ENCODE results near the gene C6orf15. TPM values are rescaled to one million over a fixed set of nuclear protein-coding genes. Genes with fewer than 3 reads are reported as not detected.

The C6orf15 gene
- not detected for total RNA-seq

DNA sequence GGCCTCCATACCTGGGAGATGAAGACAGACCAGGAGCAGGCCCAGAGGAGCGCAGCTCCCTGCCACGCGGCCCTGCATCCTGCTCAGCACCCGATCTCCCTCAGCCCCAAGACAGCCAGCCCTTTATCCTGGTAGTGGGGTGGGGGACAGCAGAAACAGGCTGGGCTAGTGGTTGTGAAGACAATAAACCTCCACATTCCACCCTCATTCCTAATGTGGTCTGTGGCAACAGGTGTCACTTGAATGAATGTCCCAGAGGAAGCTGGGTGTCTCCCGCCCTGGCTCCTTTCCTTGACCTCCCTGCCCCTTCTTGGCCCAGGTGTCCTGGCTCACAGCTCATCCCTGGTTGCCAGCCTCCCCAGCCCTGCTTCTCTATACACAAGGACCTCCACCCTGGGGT lies at the start of gene C6orf15:
Gene C6orf15 (minus strand): TSS at position 98 of the 400 bp plus-strand sequence. CDS start 20 bp downstream, at position 78.
- no peak for DNase-seq

DNA sequence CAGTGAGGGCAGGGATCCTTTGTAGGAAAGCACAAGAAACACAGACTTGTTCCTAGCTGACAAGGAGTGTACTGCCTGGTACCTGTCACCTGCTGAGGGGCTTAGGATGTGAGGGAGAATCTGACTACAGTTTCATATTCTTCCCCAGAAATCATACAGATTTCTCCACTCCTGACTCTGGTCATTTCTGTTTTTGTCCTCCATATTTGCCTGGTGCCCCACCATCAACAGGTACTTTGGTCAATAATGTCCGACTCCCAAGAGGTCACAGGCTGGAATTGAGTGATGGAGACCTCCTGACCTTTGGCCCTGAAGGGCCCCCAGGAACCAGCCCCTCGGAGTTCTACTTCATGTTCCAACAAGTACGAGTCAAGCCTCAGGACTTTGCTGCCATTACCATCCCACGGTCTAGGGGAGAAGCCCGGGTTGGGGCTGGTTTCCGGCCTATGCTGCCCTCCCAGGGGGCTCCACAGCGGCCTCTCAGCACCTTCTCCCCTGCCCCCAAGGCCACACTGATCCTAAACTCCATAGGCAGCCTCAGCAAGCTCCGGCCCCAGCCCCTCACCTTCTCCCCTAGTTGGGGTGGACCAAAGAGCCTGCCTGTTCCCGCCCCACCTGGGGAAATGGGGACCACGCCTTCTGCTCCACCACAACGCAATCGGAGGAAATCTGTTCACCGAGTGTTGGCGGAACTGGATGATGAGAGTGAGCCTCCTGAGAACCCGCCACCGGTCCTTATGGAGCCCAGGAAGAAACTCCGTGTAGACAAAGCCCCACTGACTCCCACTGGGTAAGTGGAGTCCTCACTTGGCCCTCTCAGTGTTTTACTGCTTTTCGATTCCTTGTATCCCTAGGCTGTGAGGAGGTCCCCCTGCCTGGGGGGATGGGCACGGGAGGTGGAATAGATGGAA lies 49.1 kb upstream of the C6orf15 start:
- no peak for DNase-seq

DNA sequence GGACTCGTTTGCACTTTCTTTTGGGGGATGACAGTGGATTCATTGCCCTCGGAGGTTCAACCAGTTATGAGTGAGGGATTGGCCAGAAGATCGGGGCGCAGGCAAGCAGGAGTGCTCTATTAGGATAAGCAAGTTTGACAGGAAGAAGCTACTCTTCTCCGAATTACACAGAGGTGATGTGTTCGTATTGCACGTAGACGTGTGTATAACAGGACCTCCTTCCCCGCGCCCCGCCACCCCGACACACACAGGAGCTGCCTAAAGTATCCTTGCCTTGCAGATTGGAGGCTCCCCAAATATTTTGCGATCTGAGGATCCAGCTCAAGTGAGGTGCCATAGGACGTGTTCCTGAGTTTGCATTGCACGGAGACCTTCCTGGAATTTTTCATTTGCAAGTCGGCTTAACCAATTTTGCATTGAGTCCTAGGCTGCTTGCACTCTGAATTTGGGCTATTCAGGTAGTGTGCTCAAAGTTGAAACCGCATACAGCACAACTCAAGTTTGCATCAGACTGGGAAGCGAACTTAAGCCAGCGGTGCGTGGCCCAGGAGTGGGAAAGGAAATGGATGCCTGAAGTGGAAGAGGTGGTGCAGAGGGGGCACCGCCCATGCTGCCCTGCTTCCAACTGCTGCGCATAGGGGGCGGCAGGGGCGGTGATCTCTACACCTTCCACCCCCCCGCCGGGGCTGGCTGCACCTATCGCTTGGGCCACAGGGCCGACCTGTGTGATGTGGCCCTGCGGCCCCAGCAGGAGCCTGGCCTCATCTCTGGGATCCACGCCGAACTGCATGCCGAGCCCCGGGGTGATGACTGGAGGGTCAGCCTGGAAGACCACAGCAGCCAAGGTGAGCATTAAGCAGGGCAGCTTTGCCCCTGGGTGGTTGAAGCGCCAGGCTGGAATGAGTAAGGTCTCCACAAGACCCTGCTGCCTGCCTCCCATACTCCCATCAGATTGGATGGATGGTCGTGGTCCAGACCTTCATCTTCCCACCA lies 46.8 kb upstream of the C6orf15 start:
- DNase-seq, result no peak

DNA sequence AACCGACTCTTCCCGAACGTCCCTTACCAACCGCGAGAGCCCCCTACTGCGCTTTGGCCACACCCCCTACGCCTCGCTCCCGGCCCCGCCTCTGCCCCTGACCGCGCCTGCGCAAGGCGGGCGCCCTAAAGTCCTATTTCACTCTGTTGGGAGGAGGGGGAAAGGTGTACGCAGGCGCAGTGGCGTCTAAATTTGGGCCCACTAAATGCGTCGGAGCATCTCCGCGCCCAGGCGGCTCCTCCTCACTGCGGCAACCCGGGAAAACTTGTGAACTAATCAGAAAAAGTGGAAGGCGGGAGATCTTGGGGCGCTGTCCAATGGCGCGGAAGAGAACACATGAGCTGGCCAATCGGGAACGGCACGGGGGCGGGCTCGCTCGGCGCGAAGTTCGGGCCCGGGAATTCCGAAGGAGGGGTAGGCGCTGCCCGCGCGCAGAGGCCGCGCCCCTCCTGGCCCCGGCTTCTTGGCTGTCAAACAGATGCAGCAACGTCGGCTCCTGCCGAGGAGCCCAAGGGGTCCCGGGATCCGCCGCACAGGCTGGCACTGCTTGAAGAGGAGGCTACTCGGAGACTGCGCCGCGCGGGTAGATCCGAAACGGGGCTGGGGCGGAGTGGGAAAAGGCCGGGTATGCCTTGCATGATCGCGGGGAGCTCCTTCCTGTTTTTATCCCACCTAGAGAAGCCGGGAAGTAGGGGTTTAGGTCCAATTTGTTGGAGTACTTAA lies 45.9 kb upstream of the C6orf15 start, which contains the start of gene TCF19:
Gene TCF19 (plus strand): TSS at position 450 of the 723 bp plus-strand sequence. CDS start 881 bp downstream, outside the sequence.
- peak; percentile 97 for DNase-seq

DNA sequence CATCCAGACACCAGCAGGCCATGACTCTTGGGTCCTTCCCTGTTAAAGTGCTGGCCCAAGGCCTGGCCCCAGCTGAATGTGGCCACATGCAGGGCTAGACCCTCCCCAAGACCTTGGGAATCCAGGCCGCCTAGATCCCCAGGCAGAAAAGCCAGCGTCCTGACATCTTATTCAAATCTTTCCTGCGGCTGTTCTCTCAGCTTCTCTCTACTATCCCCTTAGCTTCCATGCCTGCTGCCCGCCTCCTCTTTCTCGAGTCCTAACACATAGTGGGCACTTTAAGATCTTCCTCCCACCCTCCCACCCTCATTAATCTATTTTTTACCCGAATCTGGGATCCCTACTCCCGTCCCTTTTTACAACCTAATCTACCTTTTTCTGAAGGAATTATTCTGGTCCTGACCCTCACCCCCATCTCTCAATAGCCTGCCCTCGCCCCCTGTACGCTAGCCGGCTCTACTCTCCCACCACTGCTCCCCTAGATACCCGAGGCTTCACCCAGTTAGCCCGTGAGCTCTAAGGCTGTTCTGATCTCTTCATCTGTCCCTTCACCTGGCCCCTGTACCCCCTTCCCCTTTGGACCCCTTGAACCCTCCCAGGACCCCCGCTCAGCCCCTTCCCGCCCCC lies 45.3 kb upstream of the C6orf15 start, which contains the start of gene CCHCR1:
Gene CCHCR1 (minus strand): TSS at position 290 of the 627 bp plus-strand sequence. CDS start 202 bp downstream, at position 88.
- no peak for DNase-seq

DNA sequence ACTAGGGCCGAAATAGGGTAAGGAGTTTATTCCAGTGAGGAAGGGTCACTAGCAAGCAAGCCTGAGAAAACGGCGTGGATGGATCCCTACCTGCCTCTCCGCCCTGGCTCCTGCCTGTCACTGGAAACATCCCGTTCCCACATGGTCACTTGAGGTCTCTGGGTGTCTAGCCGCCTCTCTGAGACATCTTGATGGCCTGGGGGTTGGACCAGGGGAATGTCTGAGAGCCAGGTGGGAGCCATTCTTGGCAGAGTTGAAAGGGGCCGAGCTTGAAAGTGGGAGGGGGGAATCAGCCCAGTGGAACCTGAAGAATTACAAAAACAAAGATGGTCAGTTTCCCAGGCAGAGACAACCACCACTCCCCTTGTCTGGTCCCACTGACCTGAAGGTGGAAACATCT lies 44.3 kb upstream of the C6orf15 start:
- DNase-seq, result no peak

DNA sequence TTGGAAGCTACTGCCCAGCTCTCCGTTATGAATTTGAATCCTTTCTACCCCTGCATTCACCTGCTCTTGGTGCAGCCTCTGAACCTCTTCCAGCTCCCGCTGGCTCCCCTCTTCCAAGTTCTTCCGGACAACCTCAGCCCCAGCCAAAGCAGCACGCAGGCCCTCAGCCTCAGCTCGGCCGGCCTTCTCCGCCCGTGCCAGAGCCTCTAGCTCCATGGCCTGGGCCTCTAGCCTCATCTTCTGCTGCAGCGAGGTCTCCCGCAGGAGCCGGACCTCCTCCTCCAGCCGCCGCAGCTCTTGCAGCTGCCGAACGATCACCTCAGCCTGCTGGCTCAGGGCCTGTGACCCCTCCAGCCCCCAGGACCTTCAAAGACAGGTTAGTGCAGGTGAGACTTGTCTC lies 42.1 kb upstream of the C6orf15 start:
- no peak for DNase-seq

DNA sequence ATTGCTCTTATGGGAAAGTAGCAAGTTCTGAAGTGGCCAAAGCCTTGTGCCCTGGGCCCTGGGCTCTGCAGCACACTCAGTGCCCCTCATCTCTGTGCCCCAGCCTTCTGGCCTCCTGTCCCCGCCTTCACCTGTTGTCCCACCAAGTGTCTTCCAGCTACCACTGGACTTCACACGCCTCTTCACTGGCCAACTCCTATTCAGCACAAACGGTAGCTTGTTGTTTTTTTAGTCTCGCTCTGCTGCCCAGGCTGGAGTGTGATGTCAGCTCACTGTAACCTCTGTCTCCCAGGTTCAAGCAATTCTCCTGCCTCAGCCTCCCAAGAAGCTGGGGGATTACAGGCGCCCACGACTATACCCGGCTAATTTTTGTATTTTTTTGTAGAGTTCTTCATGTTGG lies 40.4 kb upstream of the C6orf15 start:
- no peak for DNase-seq

DNA sequence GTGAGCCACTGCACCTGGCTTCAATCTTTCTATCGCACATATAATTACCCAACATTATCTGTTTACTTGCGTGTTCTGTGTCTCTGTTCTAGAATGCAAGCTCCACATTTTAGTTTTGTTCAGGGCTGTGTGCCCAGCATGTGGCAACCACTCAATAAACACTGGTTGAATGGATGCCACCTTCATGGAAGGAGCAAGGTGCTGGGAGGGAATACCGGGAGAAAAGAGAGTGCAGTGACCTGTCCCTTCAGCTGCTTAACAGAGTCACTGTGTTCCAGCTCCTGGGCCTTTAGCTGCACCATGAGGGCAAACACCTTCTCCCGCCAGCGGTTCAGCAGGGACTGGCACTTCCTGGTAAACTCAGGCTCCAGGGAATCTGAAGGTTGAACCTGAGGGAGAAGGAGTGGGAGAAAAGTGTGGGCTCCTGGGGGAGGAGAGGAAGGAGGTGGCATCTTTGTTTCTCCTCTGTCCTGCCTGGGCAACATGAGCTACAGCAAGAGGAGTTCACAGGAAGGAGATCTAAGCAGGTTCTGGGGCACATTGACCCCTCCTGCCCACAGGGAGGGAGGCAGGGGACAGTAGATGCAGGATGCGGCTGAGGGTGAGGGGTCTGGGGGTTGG lies 37.6 kb upstream of the C6orf15 start:
- DNase-seq, result no peak

DNA sequence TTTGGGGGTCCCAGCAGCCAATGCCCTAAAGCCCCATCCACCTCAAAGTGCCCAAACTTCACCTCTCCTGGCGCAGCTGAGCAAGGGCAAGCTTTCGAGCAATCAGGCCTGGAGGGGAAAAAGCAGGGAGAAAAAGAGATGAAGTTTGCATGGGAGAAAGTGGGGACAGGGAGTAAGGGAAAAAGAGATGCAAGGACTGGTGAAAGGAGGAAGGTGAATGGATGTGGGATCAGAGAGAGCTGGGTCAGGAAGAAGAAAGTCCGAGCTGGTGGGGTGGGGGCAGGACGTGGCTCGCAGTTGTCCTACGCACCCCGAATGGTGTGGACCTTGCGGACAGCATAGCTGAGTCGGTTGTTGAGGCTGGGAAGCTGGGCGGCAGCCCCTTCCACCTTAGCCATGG lies 33.0 kb upstream of the C6orf15 start:
- no peak for DNase-seq

DNA sequence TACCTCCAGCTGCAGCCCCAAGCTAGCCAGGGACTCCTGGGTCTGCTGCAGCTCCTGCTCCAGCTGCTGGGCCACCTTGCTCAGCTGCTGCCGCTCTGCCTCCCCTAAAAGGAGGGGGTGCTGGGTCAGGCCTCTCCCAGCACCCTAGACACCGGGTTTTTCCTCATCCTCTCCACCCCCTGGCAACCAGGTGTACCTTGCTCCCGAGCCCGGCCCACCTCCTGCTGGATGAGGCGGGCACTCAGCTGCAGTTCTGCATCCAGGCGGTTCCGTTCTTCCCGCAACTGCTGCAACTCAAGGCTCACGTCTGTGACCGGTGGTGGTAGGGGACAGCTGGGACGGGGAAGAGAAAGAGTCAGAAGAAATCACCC lies 32.6 kb upstream of the C6orf15 start:
- no peak for DNase-seq

DNA sequence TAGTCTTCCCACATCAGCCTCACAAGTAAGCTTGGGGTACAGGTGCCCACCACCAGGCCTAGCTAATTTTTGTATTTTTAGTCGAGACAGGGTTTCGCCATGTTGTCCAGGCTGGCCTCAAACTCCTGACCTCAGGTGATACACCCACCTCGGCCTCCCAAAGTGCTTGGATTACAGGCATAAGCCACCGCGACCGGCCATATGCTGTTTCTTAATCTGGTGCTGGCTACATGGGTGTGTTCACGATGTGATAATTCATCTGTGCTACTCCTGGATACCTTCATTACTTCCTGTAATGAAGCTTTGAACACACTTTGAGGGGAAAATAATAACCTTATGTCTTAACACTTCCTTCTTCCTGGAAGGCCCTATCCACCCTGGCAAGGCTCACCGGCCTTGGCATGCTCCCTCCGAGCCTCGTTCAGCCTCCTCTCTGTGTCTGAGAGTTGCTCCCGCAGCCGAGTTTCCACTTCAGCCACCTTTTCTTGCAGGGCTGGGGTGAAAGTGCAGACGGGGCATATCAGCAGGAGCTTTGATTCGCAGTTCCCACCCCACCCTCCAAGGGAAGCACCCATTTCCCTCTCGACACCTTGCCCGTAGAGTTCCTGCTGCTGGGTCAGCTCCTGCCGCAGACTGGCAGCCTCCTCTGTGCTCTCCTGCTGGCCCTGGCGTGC lies 32.1 kb upstream of the C6orf15 start:
- no peak for DNase-seq

DNA sequence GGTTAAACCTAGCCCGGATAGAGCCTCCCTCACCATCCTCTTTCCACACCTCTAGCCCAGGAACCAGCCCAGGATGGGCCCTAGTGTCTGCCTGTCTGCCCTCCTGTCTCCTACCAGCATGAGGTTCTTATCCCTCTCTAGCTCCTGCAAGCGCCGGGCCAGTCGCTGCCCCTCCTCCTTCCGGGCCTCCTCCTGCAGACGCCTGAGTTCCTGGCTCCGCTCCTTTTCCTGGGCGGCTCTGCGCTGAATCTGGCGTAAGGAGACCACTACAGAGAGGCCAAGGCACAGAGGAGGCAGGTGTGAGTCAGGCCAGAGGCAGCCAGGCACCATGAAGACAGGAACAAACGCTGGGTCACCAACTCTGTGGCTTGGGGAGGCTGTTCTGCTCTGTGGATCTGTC lies 30.8 kb upstream of the C6orf15 start:
- no peak for DNase-seq

DNA sequence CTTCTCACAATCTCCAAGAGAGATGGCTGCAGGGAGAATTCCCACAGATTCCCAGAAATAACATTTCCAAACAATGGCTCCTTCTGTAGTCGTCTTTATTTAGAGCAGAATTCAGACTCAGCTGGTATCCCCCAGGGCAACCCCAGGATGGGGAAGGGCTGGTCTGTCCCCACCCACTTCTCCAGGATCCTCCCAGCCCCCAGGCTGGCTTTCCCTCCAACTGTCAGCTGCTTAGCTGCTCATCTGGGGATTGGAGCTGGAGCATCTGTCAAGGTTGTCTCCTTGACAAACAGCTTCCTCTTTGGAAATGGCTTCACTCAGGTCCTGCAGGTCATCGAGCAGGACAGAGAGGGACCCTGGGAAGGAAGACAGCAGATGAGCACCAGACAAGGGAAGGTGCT lies 30.0 kb upstream of the C6orf15 start:
- DNase-seq, result no peak

DNA sequence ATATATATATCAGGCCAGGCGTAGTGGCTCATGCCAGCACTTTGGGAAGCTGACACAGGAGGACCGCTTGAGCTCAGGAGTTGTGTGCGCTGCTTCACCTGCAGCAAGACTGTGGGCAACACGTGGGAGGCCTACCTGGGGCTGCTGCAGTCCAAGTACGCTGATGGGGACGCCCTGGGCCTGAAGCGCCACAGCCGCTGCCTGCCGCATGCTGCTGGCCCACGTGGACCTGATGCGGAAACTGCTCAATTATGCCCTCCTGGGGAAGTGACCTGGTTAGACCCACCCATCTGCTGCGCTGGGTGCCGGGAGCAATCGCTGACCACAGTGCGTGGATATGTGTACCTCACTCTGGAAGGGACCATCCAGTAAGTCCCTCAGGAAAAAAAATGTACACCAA lies 28.3 kb upstream of the C6orf15 start:
- no peak for DNase-seq

DNA sequence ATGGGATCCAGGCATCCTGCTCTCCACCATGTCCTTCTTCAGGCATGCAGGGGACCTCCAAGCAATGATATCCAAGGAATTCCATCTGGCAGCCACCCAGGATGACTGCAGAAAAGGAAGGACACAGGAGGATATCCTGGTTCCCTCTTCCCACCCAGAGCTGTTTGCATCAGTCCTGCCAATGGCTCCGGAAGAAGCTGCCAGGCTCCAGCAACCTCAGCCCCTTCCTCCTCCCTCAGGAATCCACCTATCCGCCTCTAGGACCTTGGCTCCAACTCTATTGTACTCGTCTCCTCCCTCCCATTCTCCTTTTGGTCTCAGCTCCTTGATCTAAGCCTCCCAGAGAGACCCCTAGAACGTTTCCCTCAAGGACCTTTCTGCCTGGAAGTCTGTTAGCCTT lies 27.2 kb upstream of the C6orf15 start:
- DNase-seq, result no peak

DNA sequence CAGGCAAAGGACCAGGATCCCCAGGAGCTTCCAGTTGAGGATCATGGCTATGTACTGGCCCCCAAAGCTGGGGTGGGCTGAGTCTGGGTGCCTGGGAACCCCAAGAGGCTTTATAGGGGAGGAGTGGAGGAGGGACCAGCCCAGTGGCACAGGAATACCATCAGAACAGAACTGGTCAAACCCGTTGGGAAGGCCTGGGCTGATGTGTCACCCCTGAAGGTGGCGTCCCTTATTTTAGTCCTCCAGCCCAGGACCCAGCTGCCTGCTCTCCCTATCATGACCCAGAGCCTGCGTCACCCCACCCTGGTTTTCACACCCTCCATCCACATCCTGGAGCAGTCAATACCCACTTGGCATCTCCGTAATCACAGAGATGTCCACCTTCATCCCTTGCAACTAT lies 26.6 kb upstream of the C6orf15 start, which contains the start of gene PSORS1C2:
Gene PSORS1C2 (minus strand): TSS at position 85 of the 400 bp plus-strand sequence. CDS start 40 bp downstream, at position 45.
- no peak for DNase-seq

DNA sequence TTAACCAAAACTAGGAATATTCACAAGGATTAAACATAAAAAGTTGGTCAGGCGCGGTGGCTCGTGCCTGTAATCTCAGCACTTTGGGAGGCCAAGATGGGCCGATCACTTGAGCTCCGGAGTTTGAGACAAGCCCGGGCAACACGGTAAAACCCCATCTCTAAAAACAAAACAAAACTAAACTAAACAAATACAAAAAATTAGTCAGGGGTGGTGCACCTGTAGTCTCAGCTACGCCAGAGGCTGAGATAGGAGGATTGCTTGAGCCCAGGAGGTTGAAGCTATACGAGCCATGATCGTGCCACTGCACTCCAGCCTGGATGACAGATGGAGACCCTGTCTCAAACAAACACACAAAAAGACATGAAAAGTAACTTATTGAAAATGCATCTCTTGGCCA lies 23.3 kb upstream of the C6orf15 start:
- DNase-seq, result no peak

DNA sequence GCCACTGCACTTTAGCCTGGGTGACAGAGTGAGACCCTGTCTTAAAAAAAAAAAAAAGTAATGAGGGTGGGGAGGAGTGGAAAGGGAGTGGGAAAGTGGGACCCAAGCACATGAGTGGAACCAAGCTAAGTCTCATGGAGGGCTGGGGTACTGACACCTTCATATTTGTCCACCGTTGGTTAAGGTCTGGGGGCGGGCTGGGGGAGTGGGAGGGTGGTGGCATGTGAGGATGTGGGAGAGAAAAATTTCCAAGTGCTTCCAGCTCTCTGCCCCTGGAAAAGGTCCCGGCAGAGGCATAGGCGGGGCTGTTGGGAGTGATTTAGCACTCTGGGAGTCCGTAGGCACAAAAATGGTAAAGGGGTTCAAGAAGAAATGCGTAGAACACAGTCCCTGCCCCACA lies 20.4 kb upstream of the C6orf15 start:
- no peak for DNase-seq

DNA sequence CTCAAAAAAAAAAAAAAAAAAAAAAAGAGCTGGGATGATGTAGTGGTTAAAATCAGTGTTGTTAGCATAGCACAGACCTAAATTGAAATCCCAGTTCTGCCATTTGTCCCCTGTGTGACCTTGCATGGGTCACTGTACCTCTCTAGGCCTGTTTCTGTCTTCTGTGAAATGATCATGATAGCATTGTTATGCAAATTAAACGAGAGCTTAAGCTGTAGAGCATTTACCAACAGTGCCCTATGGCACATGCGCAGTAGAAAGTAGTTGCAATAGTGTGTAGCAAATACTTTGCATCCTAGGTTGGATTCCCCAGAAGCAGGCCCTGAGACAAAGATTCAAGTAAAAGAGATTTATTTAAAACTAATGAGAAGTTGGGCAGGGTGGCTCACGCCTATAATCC lies 19.2 kb upstream of the C6orf15 start:
- no peak for DNase-seq

Measured in occipital lobe (tissue), 2 donors.